Stimulated activated naive CD4-positive, alpha-beta T cell treated with Interleukin-2 at 50 U/mL for 16 hours (primary cell): ENCODE results near the gene SLC35E1.

Experiments used
- DNase-seq: peaks from one replicate; lab custom pipeline; 2025; lab: John Stamatoyannopoulos, UW

Gene SLC35E1

DNA sequence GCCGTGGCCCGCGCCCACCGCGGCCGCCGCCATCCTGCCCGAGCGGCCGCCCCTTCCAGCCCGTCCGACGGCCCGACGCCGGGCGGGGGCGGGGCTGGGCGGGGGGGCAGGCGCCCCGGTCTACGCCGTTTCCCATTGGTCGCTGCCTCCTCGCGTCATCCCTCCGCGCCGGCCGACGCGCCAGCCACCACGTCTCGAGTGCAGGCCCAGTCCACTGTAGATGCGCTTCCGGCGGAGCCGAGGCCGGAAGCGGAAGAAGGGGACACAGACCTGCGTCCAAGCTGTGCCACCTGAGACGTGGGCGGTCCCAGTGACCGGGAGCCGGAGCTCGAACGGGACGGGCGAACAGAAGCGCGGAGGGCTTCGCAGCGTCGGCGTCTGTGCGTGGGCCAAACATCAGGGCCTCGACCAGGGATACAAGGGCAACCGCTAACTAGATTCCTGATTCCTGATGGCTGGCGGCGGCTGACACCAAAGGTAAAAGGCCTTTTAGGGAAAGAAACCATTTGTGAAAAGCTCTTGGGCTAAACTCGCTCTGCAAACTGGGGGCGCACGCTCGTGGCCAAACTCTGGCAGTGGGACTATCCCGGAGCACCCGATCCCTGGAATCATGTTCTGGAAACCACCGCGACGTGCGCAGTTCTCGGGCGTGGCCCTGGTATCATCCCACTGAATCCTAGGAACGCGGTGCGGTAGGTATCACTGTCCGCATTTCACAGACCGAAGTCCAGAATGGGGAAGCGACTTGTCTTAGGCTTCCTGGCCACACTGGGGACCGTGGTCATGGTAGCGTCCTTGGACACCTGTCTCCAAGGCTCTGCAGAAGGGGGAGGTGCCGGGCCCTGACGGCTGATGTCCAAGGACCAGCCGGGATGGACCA, at the start of gene SLC35E1:
TSS of gene SLC35E1 (minus strand) at position 84 of the 880 bp plus-strand sequence. CDS start at position 33, 51 bp downstream.
- DNase-seq, result peak; percentile 89

DNA sequence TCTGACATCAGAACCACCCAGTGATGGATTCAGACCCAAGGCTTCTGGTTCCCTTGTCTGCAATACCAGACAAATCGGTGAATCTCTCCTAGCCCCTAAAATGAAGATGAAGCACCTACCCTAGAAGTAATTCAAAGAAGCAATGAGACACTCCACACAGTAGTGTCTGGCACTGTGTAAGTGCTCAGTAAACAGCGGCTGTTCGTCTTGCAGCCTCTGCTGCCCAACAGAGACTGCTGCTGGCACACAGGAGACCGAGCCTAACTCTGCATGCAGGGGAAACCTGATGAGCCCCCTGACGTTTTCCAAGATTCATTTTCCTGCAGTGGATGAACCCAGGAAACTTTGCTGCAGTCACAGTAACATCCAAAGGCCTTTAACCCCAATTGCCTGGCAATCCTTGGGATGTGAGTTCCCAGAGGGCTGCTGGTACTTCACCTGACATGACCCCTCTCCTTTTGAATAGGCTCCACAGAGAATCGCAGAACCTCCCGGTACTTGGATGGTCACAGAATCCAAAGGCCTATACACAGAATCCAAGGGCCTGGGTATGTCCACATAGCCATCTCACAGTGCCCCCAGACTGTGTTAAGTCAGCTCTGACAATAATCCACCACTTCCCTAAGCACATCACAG, 49.1 kb upstream of the SLC35E1 start:
- DNase-seq, result no peak

DNA sequence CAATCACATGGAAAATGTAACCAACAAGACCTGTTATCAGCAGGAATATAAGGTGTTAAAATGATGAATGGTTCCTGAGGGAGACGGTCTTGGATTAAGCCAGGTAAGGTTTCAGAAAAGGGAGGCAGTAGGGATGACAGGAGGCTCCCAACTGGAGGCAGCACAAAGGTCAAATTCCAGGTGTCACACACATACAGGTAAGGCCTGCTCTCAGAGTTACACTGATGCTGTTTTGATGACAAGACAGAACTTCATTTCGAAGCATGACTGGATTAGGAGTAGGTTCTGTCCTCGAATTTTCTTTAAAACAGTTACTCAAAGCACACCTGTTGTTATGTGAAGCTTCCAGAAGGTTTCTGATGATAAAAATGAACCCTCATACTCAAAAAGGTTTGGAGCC, 48.4 kb upstream of the SLC35E1 start:
- no peak for DNase-seq

DNA sequence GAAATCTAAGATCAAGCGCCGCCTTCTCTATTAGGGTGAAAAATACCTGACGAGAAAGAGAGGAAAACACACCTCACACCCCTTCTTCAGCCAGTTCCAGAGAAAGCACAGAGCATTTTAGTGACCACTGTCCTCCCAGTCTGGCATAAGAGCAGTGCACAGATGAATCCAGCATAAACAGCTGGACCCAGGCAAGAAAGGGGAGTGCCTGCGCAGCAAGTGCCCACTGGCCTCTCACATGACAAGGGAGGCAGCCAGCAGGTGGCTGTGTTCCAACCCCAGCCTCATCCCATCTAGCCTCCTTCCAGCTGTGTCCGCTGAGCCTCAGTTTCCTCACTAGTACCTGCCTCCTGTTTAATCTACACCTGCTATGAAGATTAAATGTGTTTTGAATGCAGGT, 47.8 kb upstream of the SLC35E1 start:
- no peak for DNase-seq

DNA sequence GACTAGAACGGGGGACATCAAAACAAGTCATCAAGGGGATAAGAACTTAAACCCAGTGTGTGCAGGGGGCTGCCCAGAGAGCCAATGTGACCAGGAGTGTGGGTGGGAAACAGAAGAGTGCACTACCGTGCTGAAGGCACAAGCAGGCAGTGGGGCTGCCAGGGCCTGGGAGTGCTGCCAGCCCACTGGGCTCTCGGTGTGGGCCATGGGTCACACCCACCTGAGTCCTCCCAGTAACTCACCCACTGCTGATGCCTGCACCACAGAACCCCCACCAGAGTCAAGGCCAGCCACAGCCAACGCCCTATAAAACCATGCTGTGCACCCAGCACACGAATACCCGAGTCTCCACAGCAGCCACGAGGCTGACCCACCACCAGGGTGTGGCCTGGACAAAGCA, 47.2 kb upstream of the SLC35E1 start:
- no peak for DNase-seq

DNA sequence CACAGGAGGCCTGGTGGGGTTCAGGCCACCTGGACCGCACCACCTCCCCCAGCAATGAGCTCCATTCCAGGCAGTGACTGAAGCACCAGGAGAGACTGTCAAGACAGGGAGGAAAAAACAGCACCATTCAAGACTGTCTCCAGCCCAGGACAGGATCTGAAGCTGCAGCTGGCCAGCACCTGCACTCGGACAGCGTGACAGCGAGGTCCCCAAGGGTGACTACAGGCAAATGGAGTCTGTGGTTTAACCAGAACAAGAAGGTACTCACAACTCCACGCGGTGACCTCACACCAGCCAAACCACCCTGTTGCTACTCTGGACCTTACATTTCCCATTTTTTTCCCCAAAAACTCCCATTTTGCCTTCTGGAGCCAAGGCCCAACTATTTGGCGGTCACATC, 46.0 kb upstream of the SLC35E1 start:
- DNase-seq, result no peak

DNA sequence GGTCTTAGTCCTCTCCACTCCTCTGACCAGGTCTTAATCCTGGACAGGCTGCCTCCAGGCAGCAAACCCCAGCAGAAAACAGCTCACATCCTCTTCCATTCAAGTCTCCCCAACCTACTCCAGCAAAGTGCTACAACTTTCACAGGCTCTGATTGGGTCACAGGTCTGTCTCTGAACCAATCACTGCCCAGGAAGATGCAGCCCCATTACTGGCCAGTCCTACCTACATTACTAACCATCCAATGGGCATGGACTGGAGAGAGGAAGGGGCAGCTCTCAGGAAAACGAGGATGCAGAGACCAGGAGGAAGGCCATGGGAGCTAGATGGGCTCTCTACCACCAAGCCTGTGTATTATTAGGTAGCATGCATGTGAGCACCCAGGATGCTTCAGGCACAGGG, 43.6 kb upstream of the SLC35E1 start:
- no peak for DNase-seq

DNA sequence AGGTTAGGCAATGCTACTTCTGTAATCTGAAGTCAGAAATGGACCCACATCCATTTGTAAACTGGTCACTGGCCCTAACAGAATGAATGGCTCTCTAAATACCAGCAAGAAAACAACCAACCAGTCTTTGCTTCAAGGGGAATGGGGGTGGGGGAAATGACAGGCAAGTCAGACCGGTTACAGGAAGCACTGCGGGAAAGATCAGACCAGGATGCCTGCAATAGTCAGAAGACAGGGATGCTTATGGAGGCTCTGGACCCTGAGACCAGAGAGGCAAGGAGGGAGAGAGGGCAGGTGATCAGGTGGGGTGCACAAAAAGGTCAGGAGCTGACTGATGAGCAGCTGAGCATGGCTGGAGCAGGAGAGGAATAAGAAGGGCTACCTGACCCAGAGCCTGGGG, 42.7 kb upstream of the SLC35E1 start:
- DNase-seq, result no peak

DNA sequence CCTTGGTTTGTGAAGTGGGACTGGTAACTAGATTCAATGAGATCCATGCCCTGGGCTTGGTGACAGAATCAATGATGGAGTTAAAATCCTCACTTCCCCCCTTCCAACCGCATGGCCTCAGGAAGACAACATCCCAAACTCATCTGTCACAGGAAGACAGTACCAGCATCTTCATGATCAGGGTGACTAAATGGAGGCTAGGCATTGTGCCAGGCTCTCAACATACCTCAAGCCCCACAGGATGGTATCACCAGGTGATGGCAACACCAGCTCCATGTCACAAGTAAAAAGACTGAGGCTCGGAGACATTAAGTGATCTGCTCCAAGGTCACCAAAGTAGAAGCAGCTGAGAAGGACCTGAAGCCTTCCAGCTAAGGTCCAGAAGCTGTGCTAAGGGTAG, 41.6 kb upstream of the SLC35E1 start:
- DNase-seq, result no peak

DNA sequence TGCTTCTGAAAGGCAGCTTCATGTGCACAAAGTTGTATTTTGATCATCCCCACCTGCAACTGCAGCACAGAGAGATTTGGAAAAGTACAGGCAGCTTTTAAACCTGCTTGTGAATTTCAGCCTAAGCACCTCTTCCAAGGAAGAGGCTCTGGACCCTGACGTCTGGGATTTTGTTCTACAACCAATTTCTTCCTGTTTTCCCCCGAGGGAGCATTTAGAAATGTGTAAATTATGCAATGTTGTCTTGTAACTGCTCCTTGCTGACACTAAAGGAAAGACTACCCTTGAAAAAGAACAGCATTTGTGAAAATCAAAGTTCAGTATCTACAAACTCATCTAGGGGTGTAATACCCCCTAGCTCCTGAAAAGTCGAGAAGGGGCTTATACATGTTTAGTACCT, 40.4 kb upstream of the SLC35E1 start:
- no peak for DNase-seq

DNA sequence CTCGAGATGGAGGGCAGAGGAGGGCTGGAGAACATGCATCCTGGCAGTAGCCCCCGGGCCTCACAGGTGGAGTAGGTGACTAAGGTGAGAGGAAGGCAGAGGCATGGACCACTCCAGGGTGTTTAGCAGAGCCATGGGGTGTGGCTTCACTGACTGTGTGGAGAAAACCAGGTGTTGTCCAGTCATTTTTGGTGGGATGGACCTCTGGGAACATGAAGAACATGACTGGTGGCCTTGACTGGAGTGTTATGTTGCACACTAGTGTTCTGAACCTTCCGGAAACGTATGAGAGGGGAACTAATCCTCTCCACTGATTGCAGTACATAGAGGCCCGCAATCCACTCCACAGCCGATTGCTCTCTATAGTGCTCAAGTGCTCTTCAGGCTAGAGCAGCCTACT, 38.9 kb upstream of the SLC35E1 start:
- DNase-seq, result no peak

DNA sequence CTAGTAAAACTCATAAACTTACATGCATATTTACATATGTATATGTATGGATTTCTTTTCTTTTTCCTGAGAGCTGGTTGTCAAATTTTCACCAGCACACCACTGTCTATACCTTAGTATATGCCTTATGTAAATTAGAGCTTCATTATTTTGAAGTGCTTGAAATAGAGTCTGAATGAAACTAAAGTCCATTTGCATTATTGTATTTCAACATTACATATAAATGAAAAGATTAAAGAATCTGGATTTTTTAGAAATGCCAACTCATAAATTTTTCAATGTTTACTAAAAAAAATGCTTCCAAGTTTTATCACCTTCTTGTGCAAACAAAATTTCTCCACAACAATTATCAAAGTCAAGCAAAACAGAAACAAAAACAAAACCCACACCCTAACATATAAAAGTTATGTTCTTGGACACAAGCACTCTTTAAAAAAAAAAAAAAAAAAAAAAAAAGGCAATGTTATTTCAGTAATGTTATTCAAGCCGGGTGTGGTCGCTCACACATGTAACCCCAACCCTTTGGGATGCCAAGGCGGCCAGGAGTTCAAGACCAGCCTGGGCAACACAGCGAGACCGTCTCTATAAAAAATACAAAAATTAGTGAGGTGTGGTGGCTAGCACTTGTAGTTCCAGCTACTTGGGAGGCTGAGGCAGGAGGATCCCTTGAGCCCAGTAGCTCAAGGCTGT, 37.4 kb upstream of the SLC35E1 start:
- no peak for DNase-seq

DNA sequence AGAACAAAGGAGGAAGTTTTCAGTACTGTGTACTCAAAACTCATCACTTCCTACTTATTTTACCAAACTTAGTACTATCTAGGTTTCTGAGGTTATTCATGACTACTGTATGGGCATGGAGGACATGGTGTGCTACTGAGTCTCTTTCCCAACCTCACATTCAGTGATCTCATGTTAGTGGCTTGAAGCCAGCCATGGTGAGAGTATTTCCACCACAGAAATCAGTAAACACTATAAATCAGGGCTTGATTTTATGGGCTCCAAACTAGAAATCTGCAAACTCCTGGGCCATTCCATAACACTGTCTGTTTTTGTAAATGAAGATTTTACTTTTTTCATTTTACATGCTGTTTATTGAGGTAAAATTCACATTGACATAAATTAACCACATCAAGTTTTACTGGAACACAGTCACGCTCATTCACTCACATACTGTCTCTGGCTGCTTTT, 36.1 kb upstream of the SLC35E1 start:
- no peak for DNase-seq

DNA sequence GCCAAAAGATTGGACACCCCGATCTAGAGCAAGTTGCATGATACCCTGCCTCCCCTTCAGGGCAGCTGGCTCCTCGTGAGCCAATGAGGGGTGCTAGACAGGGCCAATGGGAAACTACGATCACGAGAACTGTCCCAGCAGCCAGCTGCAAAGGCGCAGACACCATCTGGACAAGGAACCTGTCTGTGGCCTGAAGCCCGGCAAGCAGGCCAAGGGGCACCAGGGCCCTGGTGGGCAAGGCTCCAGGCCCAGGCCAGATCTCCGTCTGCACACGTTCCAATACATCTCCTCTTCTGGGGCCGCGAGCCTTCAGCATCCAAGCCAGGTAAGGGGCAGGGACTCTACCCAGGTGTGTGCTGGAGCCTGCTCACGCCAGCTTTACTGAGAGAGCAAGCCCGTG, 35.6 kb upstream of the SLC35E1 start:
- no peak for DNase-seq

DNA sequence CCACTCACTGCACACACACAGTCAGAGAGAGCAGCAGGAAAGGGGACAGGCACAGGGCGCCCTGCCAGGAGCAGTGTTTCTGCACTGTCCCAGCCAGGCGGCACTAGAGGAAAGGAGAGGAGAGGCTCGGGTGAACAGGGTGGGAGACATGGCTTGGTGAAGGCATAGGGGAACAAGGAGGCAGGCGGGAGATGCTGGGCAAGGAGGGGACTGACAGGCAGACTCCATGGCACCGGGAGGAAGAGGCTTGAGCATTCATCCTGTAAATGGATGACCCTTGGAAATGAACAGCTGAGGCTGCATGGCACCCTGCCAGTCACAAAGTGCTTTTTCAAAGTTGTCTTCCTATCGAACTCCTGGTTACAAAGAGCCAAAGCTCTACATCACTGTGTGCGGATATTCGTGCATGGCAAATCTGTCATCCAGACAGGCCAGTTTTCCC, 33.4 kb upstream of the SLC35E1 start:
- no peak for DNase-seq

DNA sequence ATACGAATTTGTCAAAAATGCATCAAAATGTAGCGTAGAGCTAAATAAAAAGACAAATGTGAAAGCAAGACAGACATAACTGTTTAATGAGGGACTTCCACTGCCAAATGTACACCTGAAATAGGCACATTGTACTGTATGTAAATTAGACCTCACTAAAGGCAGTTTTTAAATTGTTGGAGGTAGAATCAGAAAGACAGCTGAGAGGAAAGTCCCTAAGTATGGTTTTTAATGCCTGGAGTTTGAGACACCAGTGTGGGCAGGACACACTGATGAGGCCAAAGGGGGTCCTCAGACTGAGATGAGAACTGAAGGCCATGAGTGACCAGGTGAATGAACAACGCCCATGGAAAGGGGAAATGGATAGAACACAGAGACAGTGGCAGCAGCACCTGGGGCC, 32.9 kb upstream of the SLC35E1 start:
- no peak for DNase-seq

DNA sequence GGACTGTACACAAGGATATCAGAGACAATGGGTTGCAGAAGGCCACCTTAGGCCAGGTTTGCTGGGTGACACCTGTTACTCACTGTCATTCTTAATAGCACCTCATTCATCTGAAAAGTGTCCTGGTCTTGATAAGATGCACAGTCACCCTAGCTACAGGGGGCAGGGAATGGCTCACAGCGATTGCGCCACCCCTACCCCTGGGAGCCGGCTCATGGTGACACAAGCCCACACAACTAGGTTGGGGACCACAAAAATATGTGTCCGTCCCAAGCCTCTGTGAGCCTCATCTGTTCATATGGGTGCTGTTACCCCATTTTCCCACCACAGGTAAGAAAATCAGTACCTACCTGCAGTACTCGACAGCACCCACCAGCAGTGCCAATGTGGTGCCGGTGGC, 32.4 kb upstream of the SLC35E1 start:
- DNase-seq, result no peak

DNA sequence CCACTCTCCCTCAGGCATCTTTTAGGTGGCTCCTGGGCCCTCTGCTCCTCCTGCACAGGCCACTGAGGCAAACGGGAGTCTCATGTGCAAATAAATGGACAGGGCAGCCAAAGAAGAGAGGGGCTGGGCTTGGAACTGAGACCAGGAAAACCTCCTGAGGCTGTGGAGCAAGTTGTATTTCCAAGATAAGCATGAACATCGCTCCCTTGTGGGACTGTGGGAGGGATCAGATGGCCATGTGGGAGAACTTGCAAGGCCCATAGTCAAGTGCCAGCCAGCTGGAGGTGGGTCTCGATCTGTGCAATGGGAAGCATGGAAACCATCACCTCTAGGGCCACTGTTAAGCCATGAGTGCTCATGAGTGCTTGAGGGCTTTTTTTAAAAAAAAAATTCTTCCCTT, 30.9 kb upstream of the SLC35E1 start:
- no peak for DNase-seq

DNA sequence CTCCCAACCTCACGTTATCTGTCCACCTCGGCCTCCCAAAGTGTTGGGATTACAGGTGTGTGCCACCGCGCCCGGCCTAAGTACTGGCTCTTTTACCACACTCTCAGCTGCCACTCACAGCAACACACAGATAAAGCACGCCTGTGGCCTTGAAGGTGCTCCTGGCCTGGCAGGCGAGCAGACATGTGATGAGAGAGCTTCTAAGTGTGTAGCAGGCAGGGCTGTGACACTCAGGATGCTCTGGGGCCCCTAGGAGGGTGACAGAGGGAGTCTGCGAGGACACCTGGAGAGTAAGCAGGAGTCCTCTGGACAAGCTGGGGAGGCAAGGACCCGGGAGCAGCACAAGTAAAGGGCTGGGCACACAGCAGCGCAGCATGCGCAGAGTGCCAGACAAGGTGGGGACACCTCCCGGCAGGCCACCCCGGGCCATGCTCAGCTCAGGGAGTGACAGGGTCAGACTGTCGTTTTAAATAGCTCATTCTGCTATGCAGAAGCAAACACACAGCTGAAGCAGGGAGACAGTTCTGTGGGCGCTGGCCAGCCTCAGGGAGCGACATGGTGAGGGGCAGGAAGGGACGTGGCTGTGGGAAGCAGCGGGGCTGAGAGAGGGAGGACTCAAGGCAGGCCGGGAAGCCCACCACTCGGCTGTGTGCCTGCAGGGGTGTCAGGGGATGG, 29.3 kb upstream of the SLC35E1 start:
- DNase-seq, result no peak

DNA sequence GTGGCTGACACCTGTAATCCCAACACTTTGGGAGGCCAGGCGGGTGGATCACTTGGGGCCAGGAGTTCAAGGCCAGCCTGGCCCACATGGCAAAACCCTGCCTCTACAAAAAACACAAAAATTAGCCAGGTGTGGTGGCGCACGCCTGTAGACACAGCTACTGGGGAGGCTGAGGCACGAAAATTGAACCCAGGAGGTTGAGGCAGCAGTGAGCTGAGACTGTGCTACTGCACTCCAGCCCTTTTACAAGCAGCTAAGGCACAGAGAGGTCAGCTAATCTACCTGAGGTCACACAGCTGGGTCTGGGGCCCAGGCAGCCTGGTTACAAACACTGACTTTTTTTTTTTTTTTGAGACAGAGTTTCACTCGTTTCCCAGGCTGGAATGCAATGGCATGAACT, 28.6 kb upstream of the SLC35E1 start:
- no peak for DNase-seq

DNA sequence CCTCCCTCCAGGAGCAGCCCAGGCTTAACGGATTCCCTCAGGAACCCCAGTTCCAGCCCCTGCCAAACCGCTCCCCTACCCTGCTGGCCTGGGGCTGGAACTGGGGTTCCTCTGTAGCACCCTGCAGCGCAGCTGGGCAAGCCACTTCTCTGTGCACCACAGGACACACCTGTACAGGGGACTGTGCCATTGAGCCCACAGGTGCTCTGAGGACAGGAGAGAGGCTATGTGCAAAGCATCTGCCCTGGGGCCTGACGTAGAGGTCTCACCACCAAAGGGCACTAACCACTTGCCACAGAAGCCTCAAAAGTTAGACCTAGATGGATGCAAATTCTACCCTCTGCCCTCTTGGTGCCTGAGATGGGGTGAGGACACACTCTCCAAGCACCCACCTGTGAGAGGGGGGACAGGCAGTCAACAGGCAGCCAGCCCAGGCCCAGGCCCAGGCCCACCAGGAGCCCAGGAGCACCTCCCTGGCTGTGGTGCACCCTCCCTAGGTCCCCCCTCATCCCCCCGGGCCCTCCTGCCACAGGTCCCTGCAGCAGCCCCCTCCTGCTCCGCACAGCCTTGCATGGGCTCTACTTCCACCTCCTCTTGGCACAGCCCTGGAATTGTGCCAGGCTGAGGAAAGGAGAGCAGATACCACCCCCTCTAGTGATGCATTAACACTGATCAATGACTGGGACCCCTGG, 27.6 kb upstream of the SLC35E1 start:
- DNase-seq, result no peak

DNA sequence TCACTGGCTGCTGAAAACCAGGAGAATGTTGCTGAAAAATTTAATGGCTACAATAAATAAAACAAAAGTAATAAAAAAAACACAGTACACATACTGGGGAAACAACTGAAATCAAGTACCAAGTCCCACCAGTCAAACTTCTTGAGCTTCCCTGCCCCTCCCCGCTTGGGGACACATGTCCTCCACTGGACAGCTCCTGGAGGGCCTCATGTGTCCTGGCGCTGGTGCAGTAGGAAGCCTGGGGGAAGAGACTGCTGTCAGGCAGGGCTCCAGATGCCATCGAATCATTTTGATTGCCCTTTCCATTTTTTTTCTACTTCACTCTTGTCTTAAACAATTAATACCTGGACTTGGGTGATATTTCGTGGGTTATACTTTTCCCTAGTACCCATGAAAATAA, 26.6 kb upstream of the SLC35E1 start:
- DNase-seq, result no peak
